Measurements from ENCODE around the gene CARD11. TPM values are rescaled to one million over a fixed set of nuclear protein-coding genes. Genes with fewer than 3 reads are reported as not detected.

CARD11 gene
- polyA plus RNA-seq, 1 of the 3 experiments (the other 2 are of a cell fraction): not detected

GRCh38 chr7:3028071-3028757, 15.5 kb downstream of the CARD11 start:
- H3K36me3 ChIP-seq (replicated peaks in 1 of 2; ENCODE audit: control insufficient read depth in 1 of 2, insufficient read depth in 2 of 2, low read length in 1 of 2): no peaks in the 10 kb centered on the region
- H3F3A ChIP-seq (replicated peaks; ENCODE audit: insufficient read depth): no peaks in the 10 kb centered on the region
- POLR2A ChIA-PET: interaction anchor here (0.6 to 3.2 kb wide), 15 partner anchors 24 to 1062 kb away, joined by 3 to 63 read pairs (median 4); no protein-coding TSS in a partner anchor
- WGBS (ENCODE audit: low lambda C conversion rate): 6% methylated on average over 14 of the region's 14 CpGs
- DNase-seq: peak; percentile 58
- peak overlapping the region in 1 of 2 experiments; percentile 99; a peak in 2 of 4 replicates for H3K27ac ChIP-seq (ENCODE audit: low read depth in 2 of 2, low read length in 1 of 2)
- H3K27me3 ChIP-seq (ENCODE audit: insufficient read depth): no peaks in the 10 kb centered on the region
- no peak overlapping the region; the same call in 1 of the 2 replicates for H2AFZ ChIP-seq (ENCODE audit: low read depth)
- no peaks in the 10 kb centered on the region for H3K9me2 ChIP-seq
- H3K4me3 ChIP-seq (ENCODE audit: low read depth in 2 of 2, low read length in 1 of 2): no peak overlapping the region; a peak in 1 of 4 replicates
- CTCF ChIA-PET: interaction anchor here (0.7 to 2.8 kb wide), 16 partner anchors 12 to 274 kb away, joined by 3 to 11 read pairs (median 6); partner anchors contain the start of gene SDK1
- H3K4me2 ChIP-seq: peak overlapping the region; percentile 34; the same call in 1 of the 2 replicates
- no peaks in the 10 kb centered on the region for H4K20me1 ChIP-seq (ENCODE audit: insufficient read depth)
- H3K79me2 ChIP-seq (ENCODE audit: insufficient read depth): no peaks in the 10 kb centered on the region
- H3K9me3 ChIP-seq: no peaks in the 10 kb centered on the region
- H3K4me1 ChIP-seq (ENCODE audit: control insufficient read depth in 1 of 2, insufficient read depth in 2 of 2, low read depth in 1 of 2, low read length in 1 of 2): peaks cover 0 to 26% of the 10 kb centered on the region in 2 experiments; a peak in 2 of 4 replicates
- no peak overlapping the region for H3K9ac ChIP-seq
- TF ChIP-seq YY1 (IDR thresholded peaks at IDR 0.05; ENCODE audit: low read depth) (no peak), IRF3 (IDR thresholded peaks at IDR 0.05; ENCODE audit: low read depth, low read length) (no peak), CHD2 (IDR thresholded peaks at IDR 0.05; ENCODE audit: low read length, partially characterized antibody) (peak; percentile 18), FOSL2 (IDR thresholded peaks at IDR 0.05; ENCODE audit: borderline replicate concordance, low read depth) (no peak), GATA2 (CRISPR knock-in tag; IDR thresholded peaks at IDR 0.05) (no peak), SIN3A (IDR thresholded peaks at IDR 0.05; ENCODE audit: borderline replicate concordance, low read depth, low read length) (no peak), SMC3 (IDR thresholded peaks at IDR 0.05; ENCODE audit: low read depth, low read length) (peak; percentile 7; the same call in 1 of the 2 replicates), TEAD4 (IDR thresholded peaks at IDR 0.05; ENCODE audit: borderline replicate concordance, insufficient read depth) (no peak), MEF2A (IDR thresholded peaks at IDR 0.05; ENCODE audit: borderline replicate concordance, low read depth) (no peak), USF2 (IDR thresholded peaks at IDR 0.05; ENCODE audit: borderline replicate concordance, low read depth, low read length) (peak; percentile 29; the same call in 1 of the 2 replicates), FOXJ3 (CRISPR knock-in tag; IDR thresholded peaks at IDR 0.05) (no peak), JUND (IDR thresholded peaks at IDR 0.05) (no peak), NRF1 (IDR thresholded peaks at IDR 0.05; ENCODE audit: low read depth, low read length) (no peak), RFX5 (IDR thresholded peaks at IDR 0.05; ENCODE audit: low read length) (peak; percentile 33; the same call in 1 of the 2 replicates), FOXM1 (IDR thresholded peaks at IDR 0.05; ENCODE audit: low read depth) (no peak), EP300 (IDR thresholded peaks at IDR 0.05; ENCODE audit: borderline replicate concordance in 1 of 2, low read depth in 1 of 2, low read length in 1 of 2) (peak in 1 of 2 experiments; percentile 48; a peak in 1 of 4 replicates), RAD21 (IDR thresholded peaks at IDR 0.05; ENCODE audit: low read length) (peak; percentile 16; the same call in 1 of the 2 replicates), POLR2AphosphoS5 (IDR thresholded peaks at IDR 0.05; ENCODE audit: low read depth, low read length) (no peak), ELF1 (IDR thresholded peaks at IDR 0.05) (no peak), TCF12 (IDR thresholded peaks at IDR 0.05) (no peak)
- TF ChIP-seq, protein P1, sequence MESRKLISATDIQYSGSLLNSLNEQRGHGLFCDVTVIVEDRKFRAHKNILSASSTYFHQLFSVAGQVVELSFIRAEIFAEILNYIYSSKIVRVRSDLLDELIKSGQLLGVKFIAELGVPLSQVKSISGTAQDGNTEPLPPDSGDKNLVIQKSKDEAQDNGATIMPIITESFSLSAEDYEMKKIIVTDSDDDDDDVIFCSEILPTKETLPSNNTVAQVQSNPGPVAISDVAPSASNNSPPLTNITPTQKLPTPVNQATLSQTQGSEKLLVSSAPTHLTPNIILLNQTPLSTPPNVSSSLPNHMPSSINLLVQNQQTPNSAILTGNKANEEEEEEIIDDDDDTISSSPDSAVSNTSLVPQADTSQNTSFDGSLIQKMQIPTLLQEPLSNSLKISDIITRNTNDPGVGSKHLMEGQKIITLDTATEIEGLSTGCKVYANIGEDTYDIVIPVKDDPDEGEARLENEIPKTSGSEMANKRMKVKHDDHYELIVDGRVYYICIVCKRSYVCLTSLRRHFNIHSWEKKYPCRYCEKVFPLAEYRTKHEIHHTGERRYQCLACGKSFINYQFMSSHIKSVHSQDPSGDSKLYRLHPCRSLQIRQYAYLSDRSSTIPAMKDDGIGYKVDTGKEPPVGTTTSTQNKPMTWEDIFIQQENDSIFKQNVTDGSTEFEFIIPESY (IDR thresholded peaks at IDR 0.05; ENCODE audit: borderline replicate concordance, low read depth): no peak
- TF ChIP-seq, protein P2, sequence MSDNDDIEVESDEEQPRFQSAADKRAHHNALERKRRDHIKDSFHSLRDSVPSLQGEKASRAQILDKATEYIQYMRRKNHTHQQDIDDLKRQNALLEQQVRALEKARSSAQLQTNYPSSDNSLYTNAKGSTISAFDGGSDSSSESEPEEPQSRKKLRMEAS (IDR thresholded peaks at IDR 0.05; ENCODE audit: low read depth): no peak
- TF ChIP-seq, protein P3, sequence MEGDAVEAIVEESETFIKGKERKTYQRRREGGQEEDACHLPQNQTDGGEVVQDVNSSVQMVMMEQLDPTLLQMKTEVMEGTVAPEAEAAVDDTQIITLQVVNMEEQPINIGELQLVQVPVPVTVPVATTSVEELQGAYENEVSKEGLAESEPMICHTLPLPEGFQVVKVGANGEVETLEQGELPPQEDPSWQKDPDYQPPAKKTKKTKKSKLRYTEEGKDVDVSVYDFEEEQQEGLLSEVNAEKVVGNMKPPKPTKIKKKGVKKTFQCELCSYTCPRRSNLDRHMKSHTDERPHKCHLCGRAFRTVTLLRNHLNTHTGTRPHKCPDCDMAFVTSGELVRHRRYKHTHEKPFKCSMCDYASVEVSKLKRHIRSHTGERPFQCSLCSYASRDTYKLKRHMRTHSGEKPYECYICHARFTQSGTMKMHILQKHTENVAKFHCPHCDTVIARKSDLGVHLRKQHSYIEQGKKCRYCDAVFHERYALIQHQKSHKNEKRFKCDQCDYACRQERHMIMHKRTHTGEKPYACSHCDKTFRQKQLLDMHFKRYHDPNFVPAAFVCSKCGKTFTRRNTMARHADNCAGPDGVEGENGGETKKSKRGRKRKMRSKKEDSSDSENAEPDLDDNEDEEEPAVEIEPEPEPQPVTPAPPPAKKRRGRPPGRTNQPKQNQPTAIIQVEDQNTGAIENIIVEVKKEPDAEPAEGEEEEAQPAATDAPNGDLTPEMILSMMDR (IDR thresholded peaks at IDR 0.05): no peak

All from SK-N-SH (cell line).